ENCODE measurements around the gene IRAK2. TPM values are rescaled to one million over a fixed set of nuclear protein-coding genes. Genes with fewer than 3 reads are reported as not detected.

The IRAK2 gene
- total RNA-seq, 4 donors from 2014 or later: 7.0 to 15.0 (median 11.4) TPM

- intact Hi-C loops (cut with DNase I; ENCODE audit: low total_unique reads): no loop called here
- H3K4me3 ChIP-seq (ENCODE audit: low read depth, poor library complexity, severe bottlenecking): no peak overlapping the region
- whole genome bisulfite sequencing, 2 donors: 53 to 73% methylated on average over 12 of the region's 12 CpGs
- DNase-seq (ENCODE audit: low spot score in 2 of 2): peak in 1 of 2 donors; percentile 46
- no peak for TF ChIP-seq POLR2A (IDR thresholded peaks at IDR 0.05)
- TF ChIP-seq CTCF (IDR thresholded peaks at IDR 0.05): no peak
Observed at GRCh38 chr3:10285272-10286132, 120.8 kb downstream of the IRAK2 start.

DNA sequence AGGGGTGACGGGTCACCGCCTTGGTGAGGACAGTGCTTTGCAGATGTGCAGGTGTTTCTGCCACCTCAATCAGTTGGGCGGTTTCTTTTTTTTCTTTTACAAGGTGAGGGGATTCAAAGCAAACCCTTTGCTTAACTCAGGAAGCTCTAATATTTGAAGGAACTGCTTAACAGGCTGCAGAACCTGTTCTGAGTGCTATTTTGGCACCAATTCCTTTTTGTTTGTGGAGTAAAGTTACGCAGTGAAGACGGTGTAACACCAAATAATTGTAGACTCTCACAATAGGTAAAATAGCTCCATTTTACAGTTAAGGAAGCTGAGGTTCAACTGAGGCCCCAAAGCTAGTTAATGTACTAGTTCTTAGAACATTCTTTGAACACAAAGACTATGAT is 121.4 kb downstream of the IRAK2 start:
- no peak for TF ChIP-seq CTCF (IDR thresholded peaks at IDR 0.05)
- TF ChIP-seq POLR2A (IDR thresholded peaks at IDR 0.05): no peak
- DNase-seq (ENCODE audit: low spot score in 2 of 2): peak in 1 of 2 donors; percentile 14
- WGBS, 2 donors: 55 to 63% methylated on average over 5 of the region's 5 CpGs
- intact Hi-C loops (cut with DNase I; ENCODE audit: low total_unique reads): no loop called here
- H3K4me3 ChIP-seq (ENCODE audit: low read depth, poor library complexity, severe bottlenecking): no peak overlapping the region

GRCh38 chr3:10286596-10287295 is 122.0 kb downstream of the IRAK2 start:
- 25 to 49% methylated on average over 2 of the region's 2 CpGs for WGBS, 2 donors
- intact Hi-C loops (cut with DNase I; ENCODE audit: low total_unique reads): no loop called here
- no peak for TF ChIP-seq POLR2A (IDR thresholded peaks at IDR 0.05)
- TF ChIP-seq CTCF (IDR thresholded peaks at IDR 0.05): no peak
- DNase-seq (ENCODE audit: low spot score in 2 of 2): peak in 1 of 2 donors; percentile 47
- no peak overlapping the region for H3K4me3 ChIP-seq (ENCODE audit: low read depth, poor library complexity, severe bottlenecking)

DNA sequence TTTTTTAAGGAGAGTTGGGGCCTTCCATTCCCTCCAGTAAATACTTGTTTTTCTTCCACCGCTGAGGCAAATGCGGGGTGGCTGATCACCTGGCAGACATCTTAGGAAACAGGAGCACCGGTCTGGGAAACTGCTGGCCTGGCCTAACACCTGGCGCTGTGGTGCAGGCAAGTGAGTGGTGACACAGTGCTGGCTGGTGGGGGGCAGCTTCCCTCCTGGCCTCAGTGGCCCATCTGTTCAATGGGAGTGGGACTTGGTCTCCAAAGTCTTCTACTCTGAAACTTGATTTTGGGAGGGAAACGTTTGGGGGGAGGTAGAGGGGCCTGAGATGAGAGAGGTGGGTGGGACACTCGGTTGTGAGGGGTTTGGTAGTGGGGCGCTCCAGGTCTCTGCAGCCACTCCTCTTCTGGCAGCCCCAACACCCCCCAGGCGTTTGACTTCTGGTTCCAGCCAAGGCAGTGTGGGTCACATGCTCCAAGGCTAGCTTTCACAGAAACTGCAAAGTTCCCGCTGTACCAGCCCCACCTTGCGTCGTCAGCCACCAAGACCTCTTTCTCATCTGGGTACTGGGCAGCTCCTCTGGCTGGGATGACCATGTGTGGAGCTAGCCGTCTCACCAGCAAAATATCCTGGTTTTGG is 123.3 kb downstream of the IRAK2 start:
- 79 to 90% methylated on average over 12 of the region's 12 CpGs for WGBS, 2 donors
- H3K4me3 ChIP-seq (ENCODE audit: low read depth, poor library complexity, severe bottlenecking): no peak overlapping the region
- intact Hi-C loops (cut with DNase I; ENCODE audit: low total_unique reads): no loop called here
- peak in 1 of 2 donors; percentile 52 for DNase-seq (ENCODE audit: low spot score in 2 of 2)
- TF ChIP-seq CTCF (IDR thresholded peaks at IDR 0.05) (no peak), POLR2A (IDR thresholded peaks at IDR 0.05) (no peak)

DNA sequence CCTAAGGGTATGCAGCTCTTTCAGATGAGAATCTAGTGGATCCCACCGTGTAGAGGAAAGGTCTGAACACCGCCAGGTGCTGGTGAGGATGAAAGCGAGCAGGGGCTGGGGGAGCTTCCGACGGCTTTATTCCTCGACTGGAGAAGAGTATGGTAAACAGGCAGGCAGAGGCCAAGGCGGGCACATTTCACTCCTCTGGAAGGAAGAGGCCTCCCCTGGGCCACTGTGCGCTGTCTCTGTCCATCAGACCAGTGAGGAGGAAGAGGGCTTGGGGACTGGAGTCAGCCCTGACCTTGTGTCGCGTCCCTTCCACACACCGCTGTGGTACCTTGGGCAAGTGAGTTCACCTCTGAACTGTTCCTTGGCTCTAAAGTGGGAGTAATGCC is 123.8 kb downstream of the IRAK2 start:
- no peak overlapping the region for H3K4me3 ChIP-seq (ENCODE audit: low read depth, poor library complexity, severe bottlenecking)
- DNase-seq (ENCODE audit: low spot score in 2 of 2): no peak
- no peak for TF ChIP-seq CTCF (IDR thresholded peaks at IDR 0.05)
- TF ChIP-seq POLR2A (IDR thresholded peaks at IDR 0.05): no peak
- intact Hi-C loops (cut with DNase I; ENCODE audit: low total_unique reads): no loop called here
- WGBS, 2 donors: 88 to 95% methylated on average over 11 of the region's 11 CpGs

All from lower leg skin (tissue), 4 donors.